ENCODE data around the gene GYG1.

The GYG1 gene

DNA sequence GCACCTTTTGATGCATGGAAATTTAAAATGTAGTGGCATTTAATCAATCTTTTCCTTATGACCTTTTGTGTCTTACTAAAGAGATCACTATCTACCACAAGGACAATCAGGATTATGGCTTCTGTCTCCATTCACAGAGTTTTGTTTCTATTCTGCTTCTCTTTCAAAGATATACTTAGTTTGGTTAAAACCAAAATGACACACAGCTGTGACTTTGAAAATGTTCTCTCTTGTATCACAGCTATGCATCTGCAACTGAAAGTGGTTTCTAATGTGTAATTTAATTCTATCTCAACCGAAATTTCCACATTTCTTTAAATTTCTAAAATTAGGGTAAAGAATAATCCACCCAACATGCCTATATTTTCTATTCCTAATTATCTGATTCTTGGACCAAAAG is 67.3 kb downstream of the GYG1 start:
- no peak overlapping the region for H3K4me3 ChIP-seq (ENCODE audit: low read length)
- DNase-seq (ENCODE audit: low read depth, low spot score) = no peak

DNA sequence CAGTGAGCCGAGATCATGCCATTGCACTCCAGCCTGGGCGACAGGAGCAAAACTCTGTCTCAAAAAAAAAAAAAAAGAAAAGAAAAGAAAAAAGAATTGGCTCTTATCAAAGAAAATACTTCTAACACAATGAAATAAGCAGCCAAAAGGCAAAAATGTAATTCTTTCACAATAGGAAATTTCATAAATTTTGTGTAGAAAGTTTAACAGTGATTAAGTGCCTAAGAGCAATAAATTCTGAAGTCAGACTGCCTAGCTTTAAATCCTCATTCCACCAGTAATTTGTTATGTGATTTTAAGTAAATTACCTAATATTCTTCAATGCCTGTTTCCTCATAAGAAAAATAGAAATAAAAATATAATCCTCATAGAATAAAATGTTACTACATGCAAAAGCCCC is 70.4 kb downstream of the GYG1 start:
- H3K4me3 ChIP-seq (ENCODE audit: low read length) = no peak overlapping the region
- no peak for DNase-seq (ENCODE audit: low read depth, low spot score)

DNA sequence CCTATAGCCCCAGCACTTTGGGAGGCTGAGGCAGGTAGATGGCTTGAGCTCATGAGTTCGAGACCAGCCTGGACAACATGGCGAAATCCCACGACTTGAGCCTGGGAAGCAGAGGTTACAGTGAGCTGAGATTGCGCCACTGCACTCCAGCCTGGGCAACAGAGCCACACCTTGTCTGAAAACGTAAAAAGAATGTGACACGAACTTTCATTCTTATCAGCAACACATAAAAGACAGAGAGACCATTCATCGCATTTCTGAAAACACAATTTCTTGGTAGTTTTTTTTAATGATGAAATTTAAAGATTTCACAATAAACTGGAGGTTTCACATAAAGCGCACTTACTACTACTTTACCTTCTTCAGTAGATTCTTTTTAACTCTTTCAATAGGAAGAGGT is 76.5 kb downstream of the GYG1 start:
- H3K4me3 ChIP-seq (ENCODE audit: low read length) = no peak overlapping the region

More for the DNA sequence above, 76.5 kb downstream of the GYG1 start:
- no peak for DNase-seq (ENCODE audit: low read depth, low spot score)

All from Jurkat, Clone E6-1 (cell line).